Gastroesophageal sphincter (tissue), 3 donors: ENCODE measurements around the gene MTERF2.
"Not testable (repeated sequence)": the region's sequence is repeated elsewhere in the genome, so short reads cannot be mapped to it uniquely, and the experiment has no call there.

Experiments
- CTCF ChIP-seq, 4 experiments: fragments of 200-600 bp in 2 of 4; fragments of 450-650 bp in 2 of 4; sonication (generic) in 1 of 4; IDR thresholded peaks; one replicate each; pipeline ENCODE4 v1.5.1; 2017 to 2019; ENCODE audit warnings: antibody characterized with exemption in 4 of 4, mild to moderate bottlenecking in 2 of 4, moderate library complexity in 2 of 4
- EP300 ChIP-seq: sonication (generic); formaldehyde crosslinking; IDR thresholded peaks from one replicate; pipeline ENCODE4 v1.6.1; 2017; ENCODE audit warnings: antibody characterized with exemption, mild to moderate bottlenecking

- TF ChIP-seq CTCF (IDR thresholded peaks at IDR 0.05); EP300: not testable (repeated sequence)
Measured at GRCh38 chr12:106996102-106996501, 9.2 kb upstream of the MTERF2 start.
